ENCODE measurements around the gene HOXB13.
"Not testable (repeated sequence)": the region's sequence is repeated elsewhere in the genome, so short reads cannot be mapped to it uniquely, and the experiment has no call there.

The HOXB13 gene

GRCh38 chr17:48726114-48726915 is 2.2 kb downstream of the HOXB13 start:
- no peak for DNase-seq

- no peak for DNase-seq
These were observed 3.1 kb downstream of the HOXB13 start for GRCh38 chr17:48725288-48726064.

- DNase-seq: no peak
These were observed 3.6 kb downstream of the HOXB13 start for GRCh38 chr17:48725004-48725287.

- DNase-seq: peak in 3 of 4 experiments; percentile 46 to 64 (median 52)
These were observed 4.1 kb downstream of the HOXB13 start for GRCh38 chr17:48724251-48725003.

- DNase-seq: no peak
These were observed 4.9 kb downstream of the HOXB13 start for GRCh38 chr17:48723423-48724250.

GRCh38 chr17:48722915-48723422 is 5.6 kb downstream of the HOXB13 start, which contains the start of gene PRAC2:
Gene PRAC2 (plus strand): TSS chr17:48723185. CDS start chr17:48724411, 1,226 bp downstream.
- no peak for DNase-seq

GRCh38 chr17:48722201-48722907 is 6.2 kb downstream of the HOXB13 start, which contains the start of gene PRAC1:
Gene PRAC1 (minus strand): TSS chr17:48722518. CDS start chr17:48722392, 126 bp downstream.
- DNase-seq: no peak

GRCh38 chr17:48721009-48721402 is 7.5 kb downstream of the HOXB13 start:
- DNase-seq: no peak

- DNase-seq: no peak
These were observed 8.1 kb downstream of the HOXB13 start for GRCh38 chr17:48720266-48721008.

- no peak for DNase-seq
These were observed 8.8 kb downstream of the HOXB13 start for GRCh38 chr17:48719642-48720265.

- DNase-seq: no peak
These were observed 9.5 kb downstream of the HOXB13 start for GRCh38 chr17:48718761-48719641.

GRCh38 chr17:48718227-48718760 is 10.3 kb downstream of the HOXB13 start:
- DNase-seq: no peak

GRCh38 chr17:48717367-48718226 is 11.0 kb downstream of the HOXB13 start:
- DNase-seq: no peak

GRCh38 chr17:48716549-48716948 is 12.0 kb downstream of the HOXB13 start:
- not testable (repeated sequence) for DNase-seq

- DNase-seq: no peak
These were observed 12.8 kb downstream of the HOXB13 start for GRCh38 chr17:48715496-48716399.

- DNase-seq: no peak
These were observed 17.4 kb downstream of the HOXB13 start for GRCh38 chr17:48711128-48711527.

Data from activated naive CD4-positive, alpha-beta T cell (primary cell).